OCI-M2 (cell line): ENCODE measurements around the gene POLG2.

ENCODE experiments used
- DNase-seq: peaks from one replicate; lab custom pipeline; 2025; ENCODE audit not compliant: unreplicated experiment; lab: John Stamatoyannopoulos, UW

The POLG2 gene

GRCh38 chr17:64496786-64497564, at the start of gene POLG2:
TSS of gene POLG2 (minus strand) at chr17:64497054. CDS start at chr17:64496968, 86 bp downstream.
- peak; percentile 55 for DNase-seq

- no peak for DNase-seq
These were observed 47.9 kb upstream of the POLG2 start for GRCh38 chr17:64544742-64545141.

- DNase-seq: no peak
These were observed 43.4 kb upstream of the POLG2 start for GRCh38 chr17:64540118-64540776.

DNA sequence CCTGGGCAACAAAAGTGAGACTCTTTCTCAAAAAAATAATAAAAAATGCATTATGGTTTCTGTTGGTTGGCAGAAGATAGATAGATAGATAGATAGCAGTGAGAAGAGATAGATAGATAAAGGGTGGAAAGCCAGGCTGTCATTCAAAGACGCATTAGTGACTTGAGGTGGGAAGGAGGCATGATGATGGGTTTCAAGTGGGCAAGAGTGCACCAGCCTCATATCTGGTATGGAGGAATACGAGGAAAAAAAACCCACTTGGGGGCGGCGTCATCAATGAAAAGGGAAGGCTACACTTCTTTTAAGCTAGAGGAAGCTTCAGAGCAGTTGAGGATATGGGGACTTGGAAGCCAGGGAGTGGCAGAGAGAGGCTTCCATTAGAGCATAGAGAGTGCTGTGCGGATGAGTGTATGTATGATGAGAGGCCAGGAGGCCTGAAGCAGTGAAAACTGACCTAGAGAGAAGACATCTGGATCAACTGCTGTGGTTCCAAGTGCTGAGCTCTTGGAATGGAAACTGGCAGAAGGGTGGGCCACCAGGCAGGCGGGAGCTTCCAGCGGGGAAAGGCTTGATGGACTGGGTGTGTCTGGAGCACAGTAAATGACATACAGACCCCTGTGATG, 41.8 kb upstream of the POLG2 start:
- no peak for DNase-seq

DNA sequence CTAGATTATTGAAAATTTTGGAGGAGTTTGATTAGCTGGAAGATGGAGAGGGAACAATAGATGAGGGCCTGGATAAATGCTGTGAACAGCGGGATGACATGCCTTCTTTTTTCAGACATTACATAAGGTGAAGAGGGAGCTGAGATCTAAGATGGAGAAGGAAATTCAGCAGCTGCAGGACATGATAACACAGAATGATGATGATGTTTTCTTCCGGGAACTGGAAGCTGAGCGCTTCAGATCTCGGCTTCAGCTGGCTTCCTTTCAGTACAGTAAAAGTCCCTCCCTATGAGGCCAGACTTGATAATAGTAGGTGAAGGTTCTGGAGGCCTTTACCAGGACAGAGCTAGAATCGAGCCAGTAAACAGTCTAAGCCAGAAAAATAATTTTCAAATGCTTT, 40.6 kb upstream of the POLG2 start:
- no peak for DNase-seq

DNA sequence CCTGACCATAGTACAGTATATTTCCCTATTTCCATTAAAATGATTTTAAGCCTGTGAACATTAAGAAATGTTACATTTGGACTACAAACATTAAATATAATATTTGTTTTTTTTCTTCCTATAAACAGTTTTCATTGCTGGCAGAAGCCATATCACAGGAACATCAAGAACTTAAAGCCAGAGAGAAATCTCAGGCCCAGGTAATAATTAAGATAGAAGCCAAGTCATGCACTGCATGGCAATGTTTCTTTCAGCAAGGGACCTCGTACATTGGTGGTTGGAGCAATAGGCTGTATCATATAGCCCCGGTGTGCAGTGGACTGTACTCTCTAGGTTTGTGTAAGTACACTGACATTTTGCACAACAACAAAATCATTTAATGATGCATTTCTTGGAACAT, 40.1 kb upstream of the POLG2 start:
- no peak for DNase-seq

- DNase-seq: no peak
These were observed 38.5 kb upstream of the POLG2 start for GRCh38 chr17:64535357-64535756.

DNA sequence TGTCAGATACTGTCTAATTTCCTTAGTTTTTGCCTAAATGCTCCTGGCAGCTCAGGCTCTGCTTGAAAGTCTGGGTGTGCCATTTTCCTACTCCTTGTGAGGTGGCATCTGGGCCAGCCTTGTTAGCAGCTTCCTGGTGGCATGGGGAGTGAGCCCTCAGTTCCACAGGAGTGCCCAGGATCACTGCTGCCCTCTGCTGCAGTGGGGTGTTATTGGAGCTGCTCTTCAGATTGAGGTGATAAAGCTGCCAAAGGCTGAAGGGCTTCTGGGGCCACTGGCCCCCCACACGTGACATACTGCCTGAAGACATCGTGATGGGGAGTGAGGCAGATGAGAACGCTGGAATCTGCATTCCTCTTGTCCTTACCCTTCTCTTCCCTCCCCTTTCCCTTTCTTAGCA, 37.3 kb upstream of the POLG2 start:
- no peak for DNase-seq

DNA sequence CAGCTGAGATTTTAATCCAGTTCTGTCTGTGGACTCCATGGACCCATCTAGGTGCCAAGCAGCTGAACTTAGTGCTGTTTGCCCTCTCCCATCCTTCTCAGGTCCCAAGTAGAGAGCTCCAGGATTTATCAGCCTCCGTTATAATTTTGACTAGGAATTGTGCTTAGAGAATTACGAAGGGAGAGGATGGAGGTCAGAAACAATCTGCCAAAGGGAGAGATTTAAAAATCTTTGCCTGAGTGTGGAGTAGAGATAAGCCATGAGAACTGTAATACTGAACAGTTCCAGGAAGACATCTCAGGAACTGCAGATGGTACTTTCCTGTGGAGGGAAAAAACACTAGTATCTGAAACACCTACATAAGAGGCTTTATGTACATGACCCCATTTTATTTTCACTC, 36.9 kb upstream of the POLG2 start:
- DNase-seq: no peak

DNA sequence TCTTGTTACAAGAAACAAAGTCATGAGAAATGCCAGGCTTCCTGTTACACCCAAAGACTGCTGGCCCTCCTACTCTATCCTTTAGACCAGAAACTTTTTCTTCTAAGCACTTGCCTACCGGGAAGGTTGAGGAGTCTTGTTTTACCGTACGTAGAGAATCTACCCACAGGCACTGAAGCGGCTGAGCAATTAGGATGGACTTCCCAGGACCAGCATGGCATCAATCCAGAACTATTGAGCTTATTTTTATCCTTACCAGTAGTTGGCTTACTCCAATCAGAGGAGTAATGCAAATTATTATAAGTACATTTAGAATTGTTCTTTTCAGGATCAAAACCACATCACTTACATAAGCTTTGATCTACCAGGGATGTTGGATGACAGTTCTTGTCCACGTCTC, 35.6 kb upstream of the POLG2 start:
- no peak for DNase-seq

DNA sequence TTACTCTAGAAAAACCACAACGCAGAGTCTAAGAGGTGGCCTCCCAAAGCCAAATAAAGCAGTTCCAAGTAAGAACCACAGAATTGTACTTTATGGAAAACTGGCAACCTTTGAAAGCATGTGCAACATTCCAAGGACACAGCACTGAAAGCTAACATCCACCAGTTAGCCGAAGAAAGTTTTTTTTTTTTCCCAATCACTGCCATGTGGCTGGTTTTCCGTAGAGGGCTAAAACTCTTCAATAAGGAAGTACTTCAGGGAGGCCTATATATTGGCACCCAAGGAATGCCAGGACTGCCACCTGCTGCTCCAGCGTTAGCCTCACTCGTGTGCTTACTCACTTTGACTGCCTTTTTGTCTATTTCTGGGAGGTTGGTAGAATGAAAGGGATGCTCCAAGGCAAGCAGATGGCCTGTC, 35.1 kb upstream of the POLG2 start:
- DNase-seq: no peak

GRCh38 chr17:64529221-64529620, 32.4 kb upstream of the POLG2 start:
- no peak for DNase-seq

- DNase-seq: no peak
These were observed 31.1 kb upstream of the POLG2 start for GRCh38 chr17:64527914-64528313.

DNA sequence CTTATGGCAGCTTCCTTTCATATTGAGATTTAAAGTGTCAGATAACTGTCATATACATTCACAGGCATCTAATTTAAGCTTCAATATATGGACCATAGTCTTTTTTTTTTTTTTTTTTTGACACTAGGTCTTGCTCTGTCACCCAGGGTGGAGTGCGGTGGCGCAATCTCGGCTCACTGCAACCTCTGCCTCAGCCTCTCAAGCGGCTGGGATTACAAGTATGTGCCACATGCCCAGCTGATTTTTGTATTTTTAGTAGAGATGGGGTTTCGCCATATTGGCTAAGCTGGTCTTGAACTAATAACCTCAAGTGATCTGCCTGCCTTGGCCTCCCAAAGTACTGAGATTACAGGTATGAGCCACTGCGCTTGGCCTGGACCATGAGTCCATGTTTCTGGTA, 23.5 kb upstream of the POLG2 start:
- no peak for DNase-seq

GRCh38 chr17:64519601-64520000, 22.7 kb upstream of the POLG2 start:
- DNase-seq: no peak

DNA sequence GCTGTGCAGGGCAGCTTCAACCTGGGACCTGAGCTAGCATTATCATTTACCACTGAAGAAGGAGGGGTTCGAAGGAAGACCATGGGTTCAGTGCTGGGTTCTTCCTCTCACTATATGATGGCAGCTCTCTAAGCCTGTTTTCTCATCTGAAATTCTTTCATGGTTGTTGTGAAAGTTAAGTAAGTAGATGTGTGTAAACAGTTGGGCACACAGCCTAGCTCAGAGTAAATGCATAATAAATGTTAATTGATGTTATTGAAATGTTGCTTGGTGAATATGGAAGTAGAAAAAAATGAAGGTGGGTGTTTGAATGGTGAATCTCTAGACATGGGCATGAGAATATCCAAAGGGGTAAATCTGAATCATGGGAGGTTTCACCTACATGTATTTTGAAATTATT, 19.0 kb upstream of the POLG2 start:
- no peak for DNase-seq

GRCh38 chr17:64515419-64515818, 18.6 kb upstream of the POLG2 start:
- DNase-seq: no peak

DNA sequence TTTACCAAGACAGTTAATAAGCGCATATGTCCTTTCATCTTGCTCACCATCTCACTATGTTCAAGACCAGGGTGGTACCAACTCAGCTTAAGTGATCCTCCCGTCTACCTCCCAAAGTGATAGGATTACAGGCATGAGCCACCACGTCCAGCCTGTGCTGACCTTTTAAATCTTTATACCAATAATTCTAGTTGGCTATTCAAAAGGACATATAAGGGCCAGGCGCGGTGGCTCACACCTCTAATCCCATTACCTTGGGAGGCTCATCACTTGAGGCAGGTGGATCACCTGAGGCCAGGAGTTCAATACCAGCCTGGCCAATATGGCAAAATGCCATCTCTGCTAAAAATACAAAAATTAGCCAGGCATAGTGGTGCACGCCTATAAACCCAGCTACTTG, 12.3 kb upstream of the POLG2 start:
- no peak for DNase-seq

DNA sequence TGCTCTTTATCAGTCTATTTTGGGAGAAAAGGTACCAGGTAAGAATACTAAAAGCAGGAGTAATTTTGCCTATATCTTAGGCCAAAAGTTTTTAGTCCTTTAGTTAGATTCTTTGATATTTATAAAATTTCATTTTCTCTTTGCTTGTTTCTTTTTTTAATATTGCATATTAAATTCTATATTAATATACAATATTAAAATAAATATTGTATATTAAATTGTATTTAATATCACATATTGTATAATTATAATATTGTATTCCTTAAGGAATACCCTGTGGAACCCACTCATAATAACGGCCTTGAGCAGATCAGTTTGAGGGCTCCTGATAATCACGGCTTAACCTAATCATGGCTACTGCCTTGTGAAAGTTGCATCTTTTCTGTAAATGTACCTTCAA, 11.8 kb upstream of the POLG2 start:
- DNase-seq: no peak

DNA sequence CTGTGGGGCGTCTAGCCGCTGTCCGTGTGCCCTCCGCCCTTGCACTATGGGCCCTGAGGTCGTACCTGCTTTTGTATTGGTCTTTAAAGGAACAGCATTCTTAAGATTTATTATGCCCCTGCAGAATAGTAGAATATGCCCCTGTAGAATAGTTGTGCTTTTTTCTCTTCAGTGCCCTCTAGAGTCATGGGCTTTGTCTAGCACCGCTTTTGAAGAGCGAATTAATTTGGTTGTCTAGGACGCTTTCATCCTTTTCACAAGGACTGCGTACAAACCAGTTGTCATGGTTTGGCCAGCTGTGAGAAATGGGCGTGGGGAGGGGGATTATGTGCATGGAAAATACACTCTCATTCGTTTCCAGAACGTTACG, 10.5 kb upstream of the POLG2 start:
- no peak for DNase-seq

- DNase-seq: peak; percentile 92
These were observed 9.9 kb upstream of the POLG2 start, which contains the start of gene CEP95 for GRCh38 chr17:64506576-64507412. TSS of gene CEP95 (plus strand) at chr17:64506977. CDS start at chr17:64507098, 121 bp downstream.
